AG04450 (cell line): Measurements from ENCODE around the gene PAK1IP1. TPM values are rescaled to one million over a fixed set of nuclear protein-coding genes. Genes with fewer than 3 reads are reported as not detected.
"Not testable (repeated sequence)": the region's sequence is repeated elsewhere in the genome, so short reads cannot be mapped to it uniquely, and the experiment has no call there.

ENCODE experiments used
- CTCF ChIA-PET: fragments of 300-600, 350-600 bp; formaldehyde crosslinking; extraction: SDS; loops from one replicate; lab custom pipeline; 2022; ENCODE audit warnings: antibody characterized with exemption, inconsistent platforms; lab: Charles Lee
- POLR2A ChIA-PET: fragments of 350-600 bp; formaldehyde crosslinking; extraction: SDS; loops from one replicate; lab custom pipeline; 2021; ENCODE audit warnings: antibody characterized with exemption, inconsistent platforms; lab: Yijun Ruan, JAX
- DNase-seq: peaks from one replicate; pipeline ENCODE4 v3.0.0-alpha.2; 2011; ENCODE audit warnings: low read depth, low spot score
- H3K27ac ChIP-seq: one replicate; pipeline ENCODE4 v1.5.1; 2012; ENCODE audit warnings: low read depth, low read length, control low read depth
- H3K27me3 ChIP-seq: one replicate; pipeline ENCODE4 v1.6.0; 2012; ENCODE audit warnings: low read length; ENCODE audit not compliant: control insufficient read depth, insufficient read depth
- H3K4me3 ChIP-seq: 2 replicates; pipeline ENCODE4 v1.5.1; 2011; ENCODE audit warnings: mild to moderate bottlenecking, low read depth, low read length, control low read depth
- H3K9me3 ChIP-seq: 2 replicates; pipeline ENCODE4 v1.5.1; 2012; ENCODE audit warnings: low read length; ENCODE audit not compliant: control insufficient read depth, insufficient read depth
- polyA plus RNA-seq: library from polyadenylated mRNA; depleted of rRNA; stranded (reverse); fragments of >200 nt; gene quantifications from 2 replicates; pipeline ENCODE4 v1.2.3, GENCODE V29; 2011
- TF ChIP-seq, protein P1 (sequence below): IDR thresholded peaks from 2 replicates; pipeline ENCODE4 v1.5.1; 2011; ENCODE audit warnings: low read depth, low read length, control low read depth, inconsistent platforms

Gene PAK1IP1
- polyA plus RNA-seq, 1 experiment: 24.2 TPM

DNA sequence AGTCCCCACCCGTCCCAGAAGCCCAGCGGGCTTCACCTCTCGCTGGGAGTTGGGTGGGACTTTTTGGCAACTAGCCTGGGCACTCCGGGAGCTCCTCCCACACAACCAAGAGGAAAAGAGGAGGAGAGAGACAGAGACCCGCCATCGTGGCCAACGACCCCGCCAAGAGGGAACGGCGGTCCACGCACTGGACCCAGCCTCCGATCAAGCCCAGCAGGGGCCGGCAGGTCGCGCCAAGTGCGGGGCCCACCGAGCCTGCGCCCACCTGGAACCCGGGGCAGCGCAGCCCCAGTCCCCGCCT is 25.1 kb downstream of the PAK1IP1 start:
- CTCF ChIA-PET: interaction anchor here (1.2 to 1.3 kb wide), 3 partner anchors 40 to 242 kb away, joined by 3 read pairs; no protein-coding TSS in a partner anchor
- Histone ChIP-seq H3K27ac (no peak overlapping the region), H3K4me3 (peak overlapping the region; percentile 63), H3K9me3 (peaks cover 10% of the 10 kb centered on the region), H3K27me3 (no peaks in the 10 kb centered on the region)
- no peak for DNase-seq
- TF ChIP-seq, protein P1, sequence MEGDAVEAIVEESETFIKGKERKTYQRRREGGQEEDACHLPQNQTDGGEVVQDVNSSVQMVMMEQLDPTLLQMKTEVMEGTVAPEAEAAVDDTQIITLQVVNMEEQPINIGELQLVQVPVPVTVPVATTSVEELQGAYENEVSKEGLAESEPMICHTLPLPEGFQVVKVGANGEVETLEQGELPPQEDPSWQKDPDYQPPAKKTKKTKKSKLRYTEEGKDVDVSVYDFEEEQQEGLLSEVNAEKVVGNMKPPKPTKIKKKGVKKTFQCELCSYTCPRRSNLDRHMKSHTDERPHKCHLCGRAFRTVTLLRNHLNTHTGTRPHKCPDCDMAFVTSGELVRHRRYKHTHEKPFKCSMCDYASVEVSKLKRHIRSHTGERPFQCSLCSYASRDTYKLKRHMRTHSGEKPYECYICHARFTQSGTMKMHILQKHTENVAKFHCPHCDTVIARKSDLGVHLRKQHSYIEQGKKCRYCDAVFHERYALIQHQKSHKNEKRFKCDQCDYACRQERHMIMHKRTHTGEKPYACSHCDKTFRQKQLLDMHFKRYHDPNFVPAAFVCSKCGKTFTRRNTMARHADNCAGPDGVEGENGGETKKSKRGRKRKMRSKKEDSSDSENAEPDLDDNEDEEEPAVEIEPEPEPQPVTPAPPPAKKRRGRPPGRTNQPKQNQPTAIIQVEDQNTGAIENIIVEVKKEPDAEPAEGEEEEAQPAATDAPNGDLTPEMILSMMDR: no peak
- POLR2A ChIA-PET: interaction anchor here (0.7 kb wide), 1 partner anchor 75 kb away, joined by 3 read pairs; no protein-coding TSS in a partner anchor

DNA sequence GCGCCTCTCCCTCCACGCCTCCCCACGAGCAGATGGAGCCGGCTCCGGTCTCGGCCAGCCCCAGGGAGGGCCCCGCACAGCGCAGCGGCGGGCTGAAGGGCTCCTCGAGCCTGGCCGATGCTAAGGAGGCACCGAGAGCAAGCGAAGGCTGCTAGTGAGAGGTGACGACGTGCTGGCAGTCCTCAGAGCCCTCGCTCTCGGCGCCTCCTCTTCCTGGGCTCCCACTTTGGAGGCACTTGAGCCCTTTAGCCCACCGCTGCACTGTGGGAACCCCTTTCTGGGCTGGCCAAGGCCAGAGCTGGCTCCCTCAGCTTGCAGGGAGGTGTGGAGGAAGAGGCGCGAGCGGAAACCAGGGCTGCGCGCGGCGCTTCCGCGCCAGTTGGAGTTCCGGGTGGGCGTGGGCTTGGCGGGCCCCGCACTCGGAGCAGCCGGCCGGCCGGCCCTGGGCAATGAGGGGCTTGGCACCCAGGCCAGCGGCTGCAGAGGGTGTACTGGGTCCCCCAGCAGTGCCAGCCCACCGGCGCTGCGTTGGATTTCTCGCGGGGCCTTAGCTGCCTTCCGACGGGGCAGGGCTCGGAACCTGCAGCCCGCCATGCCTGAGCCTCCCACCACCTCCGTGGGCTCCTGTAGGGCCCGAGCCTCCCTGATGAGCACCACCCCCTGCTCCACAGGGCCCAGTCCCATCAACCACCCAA is 25.6 kb downstream of the PAK1IP1 start:
- Histone ChIP-seq H3K27ac (peak overlapping the region; percentile 42), H3K9me3 (peaks cover 10% of the 10 kb centered on the region), H3K4me3 (peak overlapping the region; percentile 63), H3K27me3 (no peaks in the 10 kb centered on the region)
- TF ChIP-seq, protein P1: no peak
- CTCF ChIA-PET: interaction anchor here (0.9 to 1.4 kb wide), 5 partner anchors 25 to 242 kb away, joined by 3 to 5 read pairs (median 3); partner anchors contain the start of gene PAK1IP1
- POLR2A ChIA-PET: interaction anchor here (0.7 to 1.5 kb wide), 3 partner anchors 10 to 75 kb away, joined by 3 read pairs; partner anchors contain the start of genes C6orf52 and PAK1IP1
- DNase-seq: no peak

DNA sequence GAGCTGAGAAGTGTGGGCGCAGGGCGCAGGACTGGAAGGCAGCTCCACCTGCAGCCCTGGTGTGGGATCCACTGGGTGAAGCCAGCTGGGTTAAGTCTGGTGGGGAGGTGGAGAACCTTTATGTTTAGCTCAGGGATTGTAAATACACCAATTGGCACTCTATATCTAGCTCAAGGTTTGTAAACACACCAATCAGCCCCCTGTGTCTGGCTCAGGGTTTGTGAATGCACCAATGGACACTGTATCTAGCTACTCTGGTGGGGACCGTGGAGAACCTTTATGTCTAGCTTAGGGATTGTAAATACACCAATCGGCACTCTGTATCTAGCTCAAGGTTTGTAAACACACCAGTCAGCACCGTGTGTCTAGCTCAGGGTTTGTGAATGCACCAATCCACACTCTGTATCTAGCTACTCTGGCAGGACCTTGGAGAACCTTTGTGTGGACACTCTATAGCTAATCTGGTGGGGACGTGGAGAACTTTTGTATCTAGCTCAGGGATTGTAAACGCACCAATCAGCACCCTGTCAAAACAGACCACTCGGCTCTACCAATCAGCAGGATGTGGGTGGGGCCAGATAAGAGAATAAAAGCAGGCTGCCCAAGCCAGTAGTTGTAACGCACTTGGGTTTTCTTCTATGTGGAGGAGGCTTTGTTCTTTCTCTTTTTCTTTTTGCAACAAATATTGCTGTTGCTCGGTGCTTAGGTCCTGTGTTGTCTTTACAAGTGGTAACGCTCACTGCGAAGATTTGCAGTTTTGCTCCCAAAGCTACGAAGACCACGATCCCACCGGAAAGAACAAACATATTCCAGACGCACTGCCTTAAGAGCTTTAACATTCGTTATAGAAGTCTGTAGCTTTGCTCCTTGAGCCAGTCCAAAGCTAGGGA is 26.4 kb downstream of the PAK1IP1 start:
- not testable (repeated sequence) for H3K27me3 ChIP-seq, H3K9me3 ChIP-seq, DNase-seq, H3K27ac ChIP-seq
- ChIA-PET CTCF (interaction anchor here (0.6 to 1.4 kb wide), 5 partner anchors 26 to 242 kb away, joined by 3 to 5 read pairs (median 4); partner anchors contain the start of gene PAK1IP1), POLR2A (interaction anchor here (1.2 to 1.5 kb wide), 2 partner anchors 9 to 27 kb away, joined by 3 read pairs; partner anchors contain the start of genes C6orf52 and PAK1IP1)
- peak overlapping the region; percentile 63 for H3K4me3 ChIP-seq

DNA sequence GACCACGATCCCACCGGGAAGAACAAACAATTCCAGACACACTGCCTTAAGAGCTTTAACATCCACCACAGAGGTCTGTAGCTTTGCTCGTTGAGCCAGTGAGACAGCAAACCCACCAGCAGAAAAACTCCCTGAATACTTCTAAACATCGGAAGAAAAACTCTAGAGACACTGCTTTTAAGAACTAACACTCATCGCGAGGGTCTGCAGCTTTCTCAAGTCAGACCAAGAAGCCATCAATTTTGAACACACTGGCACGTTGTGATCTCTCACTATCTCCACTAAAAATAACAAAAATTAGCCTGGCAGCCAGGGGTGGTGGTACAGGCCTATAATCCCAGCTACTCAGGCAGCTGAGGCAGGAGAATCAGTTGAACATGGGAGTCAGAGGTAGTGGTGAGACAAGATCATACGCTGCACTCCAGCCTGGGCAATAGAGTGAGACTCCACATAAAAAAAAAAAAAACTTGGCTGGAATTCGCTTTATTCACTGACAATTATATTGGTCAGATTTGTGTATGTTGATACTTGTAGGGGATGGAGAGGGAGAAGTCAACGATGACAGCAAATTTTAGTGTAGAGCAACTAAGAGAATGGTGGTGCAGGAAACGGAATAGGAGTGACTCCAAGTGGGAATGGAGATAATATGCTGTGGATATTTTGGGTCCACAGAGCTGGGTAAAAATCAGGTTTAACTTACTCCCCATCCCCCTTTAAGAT is 27.2 kb downstream of the PAK1IP1 start:
- peak overlapping the region; percentile 77 for H3K4me3 ChIP-seq
- POLR2A ChIA-PET: interaction anchor here (0.5 to 1.5 kb wide), 9 partner anchors 16 to 168 kb away, joined by 3 to 40 read pairs (median 4); partner anchors contain the start of genes C6orf52, PAK1IP1 and TMEM14B
- peaks cover 10% of the 10 kb centered on the region for H3K9me3 ChIP-seq
- DNase-seq: no peak
- CTCF ChIA-PET: interaction anchor here (0.6 to 2.5 kb wide), 3 partner anchors 27 to 212 kb away, joined by 4 to 8 read pairs (median 5); partner anchors contain the start of gene PAK1IP1
- H3K27me3 ChIP-seq: no peaks in the 10 kb centered on the region
- TF ChIP-seq, protein P1: no peak
- H3K27ac ChIP-seq: peak overlapping the region; percentile 57

- TF ChIP-seq, protein P1: no peak
- Histone ChIP-seq H3K4me3 (peak overlapping the region; percentile 77), H3K27ac (peak overlapping the region; percentile 57), H3K27me3 (no peaks in the 10 kb centered on the region), H3K9me3 (peaks cover 10% of the 10 kb centered on the region)
- CTCF ChIA-PET: interaction anchor here (2.5 kb wide), 1 partner anchor 212 kb away, joined by 8 read pairs; no protein-coding TSS in a partner anchor
- no peak for DNase-seq
- POLR2A ChIA-PET: interaction anchor here (0.5 to 1.2 kb wide), 8 partner anchors 15 to 167 kb away, joined by 3 to 40 read pairs (median 4); partner anchors contain the start of genes C6orf52, PAK1IP1 and TMEM14B
Measured at GRCh38 chr6:10722570-10722819, 27.7 kb downstream of the PAK1IP1 start.
